ENCODE data around the gene RHEBL1.
A peak's percentile ranks its signal among the peaks of the same experiment; 100 is the strongest.

Gene RHEBL1

DNA sequence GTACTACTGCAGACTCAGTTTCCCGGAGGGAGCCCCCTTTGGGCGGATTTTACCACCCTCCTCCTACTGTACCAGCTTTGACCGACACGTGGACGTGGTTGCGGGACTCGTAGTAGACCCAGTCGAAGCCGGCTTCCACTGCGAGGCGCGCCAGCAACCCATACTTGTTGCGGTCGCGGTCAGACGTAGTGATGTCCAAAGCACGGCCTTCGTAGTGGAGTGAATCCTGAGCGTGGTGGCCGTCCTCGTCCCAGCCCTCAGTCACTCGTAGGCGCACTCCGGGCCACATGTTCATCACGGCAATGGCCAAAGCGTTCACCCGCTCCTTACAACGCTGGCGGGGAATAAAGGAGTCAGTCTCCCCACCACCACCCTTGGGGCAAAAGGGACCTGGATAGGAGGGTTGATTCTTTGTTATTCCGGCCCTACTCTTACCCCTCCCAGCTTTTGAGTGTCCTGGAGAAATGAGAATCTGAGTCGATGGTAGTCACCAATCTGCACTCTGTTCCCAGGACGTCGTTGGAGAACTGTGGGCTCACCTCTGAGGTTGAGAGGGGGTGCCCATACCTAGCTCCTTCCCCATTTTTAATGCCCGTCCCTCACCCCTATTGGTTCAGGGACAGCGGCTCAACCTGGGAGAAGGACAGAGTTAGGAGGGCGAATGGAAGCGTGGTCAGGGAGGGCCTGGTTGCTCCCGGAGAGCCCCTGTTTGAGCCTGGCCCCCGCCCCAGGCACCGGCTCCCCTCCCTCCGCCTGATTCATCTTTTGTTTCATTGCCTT, 21.5 kb upstream of the RHEBL1 start:
- DNase-seq (ENCODE audit: low read depth): no peak
- in situ Hi-C loops (cut with HindIII; ENCODE audit: low sequenced_read_pairs): no loop called here
- peak overlapping the region; percentile 28 for H3K4me3 ChIP-seq (ENCODE audit: low read depth, low read length)
- TF ChIP-seq, protein P1, sequence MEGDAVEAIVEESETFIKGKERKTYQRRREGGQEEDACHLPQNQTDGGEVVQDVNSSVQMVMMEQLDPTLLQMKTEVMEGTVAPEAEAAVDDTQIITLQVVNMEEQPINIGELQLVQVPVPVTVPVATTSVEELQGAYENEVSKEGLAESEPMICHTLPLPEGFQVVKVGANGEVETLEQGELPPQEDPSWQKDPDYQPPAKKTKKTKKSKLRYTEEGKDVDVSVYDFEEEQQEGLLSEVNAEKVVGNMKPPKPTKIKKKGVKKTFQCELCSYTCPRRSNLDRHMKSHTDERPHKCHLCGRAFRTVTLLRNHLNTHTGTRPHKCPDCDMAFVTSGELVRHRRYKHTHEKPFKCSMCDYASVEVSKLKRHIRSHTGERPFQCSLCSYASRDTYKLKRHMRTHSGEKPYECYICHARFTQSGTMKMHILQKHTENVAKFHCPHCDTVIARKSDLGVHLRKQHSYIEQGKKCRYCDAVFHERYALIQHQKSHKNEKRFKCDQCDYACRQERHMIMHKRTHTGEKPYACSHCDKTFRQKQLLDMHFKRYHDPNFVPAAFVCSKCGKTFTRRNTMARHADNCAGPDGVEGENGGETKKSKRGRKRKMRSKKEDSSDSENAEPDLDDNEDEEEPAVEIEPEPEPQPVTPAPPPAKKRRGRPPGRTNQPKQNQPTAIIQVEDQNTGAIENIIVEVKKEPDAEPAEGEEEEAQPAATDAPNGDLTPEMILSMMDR (IDR thresholded peaks at IDR 0.05; ENCODE audit: low read depth, low read length, missing control alignments): no peak

DNA sequence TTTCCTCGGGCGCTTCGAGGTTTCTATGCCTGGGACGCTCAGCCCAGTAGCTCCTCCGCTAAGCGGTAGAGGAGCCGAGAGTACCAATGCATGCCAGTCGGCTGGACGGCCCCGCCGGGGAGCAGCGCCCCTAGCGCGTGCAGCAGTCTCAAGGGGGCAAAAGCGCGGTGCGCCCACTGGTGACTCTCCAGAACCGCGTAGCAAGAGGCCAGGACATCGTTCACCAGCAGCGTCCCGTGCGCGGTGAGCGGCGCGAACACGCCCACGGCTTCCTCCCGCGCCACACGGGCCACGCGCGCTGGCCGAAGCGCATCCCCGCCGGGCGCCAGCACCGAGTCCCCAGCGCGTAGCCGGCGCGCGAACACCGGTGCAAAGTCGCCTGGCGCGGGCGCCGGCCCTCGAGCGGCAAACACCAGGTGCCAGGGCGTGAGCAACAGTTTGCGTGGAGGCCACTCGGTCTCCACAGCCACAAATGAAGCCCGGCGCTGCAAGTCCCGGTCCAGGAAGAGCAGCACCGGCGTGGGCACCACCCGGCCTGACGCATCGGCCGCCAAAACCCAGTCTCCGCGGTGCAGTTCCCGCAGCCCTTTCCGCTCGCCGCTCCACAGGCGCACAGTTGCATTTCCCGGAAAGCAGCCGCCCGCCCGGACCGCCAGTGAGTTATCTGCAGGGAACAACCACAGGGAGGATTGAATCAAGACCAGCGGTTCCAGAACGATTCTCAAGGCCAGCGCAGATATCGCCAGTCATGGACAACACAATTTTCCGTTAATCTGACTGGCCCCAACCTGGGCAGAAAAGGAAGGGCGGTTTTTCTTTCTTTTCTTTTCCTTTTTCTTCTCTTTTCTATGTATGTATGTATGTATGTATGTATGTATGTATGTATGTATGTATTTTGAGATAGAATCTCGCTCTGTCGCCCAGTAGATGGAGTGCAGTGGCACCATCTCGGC, 20.3 kb upstream of the RHEBL1 start:
- TF ChIP-seq, protein P1 (IDR thresholded peaks at IDR 0.05; ENCODE audit: low read depth, low read length, missing control alignments): peak; percentile 40
- no peak for DNase-seq (ENCODE audit: low read depth)
- peak overlapping the region; percentile 32 for H3K4me3 ChIP-seq (ENCODE audit: low read depth, low read length)
- in situ Hi-C loops (cut with HindIII; ENCODE audit: low sequenced_read_pairs): no loop called here

DNA sequence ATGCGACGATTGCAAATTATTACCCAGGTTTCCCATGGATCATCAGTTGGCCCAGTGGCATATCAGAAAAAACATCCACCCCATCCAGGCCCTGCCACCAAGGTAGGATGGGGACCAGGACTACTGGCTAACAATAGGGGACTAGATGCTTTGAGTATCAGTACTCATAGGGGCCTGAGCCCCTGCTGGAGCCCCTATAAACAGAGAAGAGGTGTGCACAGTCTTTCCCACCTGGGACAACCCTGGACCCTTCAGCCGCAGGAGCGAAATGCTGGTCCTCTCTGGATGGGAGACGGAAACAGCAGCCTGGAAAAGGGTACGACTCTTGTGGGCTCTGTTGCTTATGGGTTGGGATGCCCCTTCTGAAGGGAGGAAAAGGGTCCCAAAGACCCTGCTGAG, 19.2 kb upstream of the RHEBL1 start:
- H3K4me3 ChIP-seq (ENCODE audit: low read depth, low read length): no peak overlapping the region
- TF ChIP-seq, protein P1 (IDR thresholded peaks at IDR 0.05; ENCODE audit: low read depth, low read length, missing control alignments): no peak
- in situ Hi-C loops (cut with HindIII; ENCODE audit: low sequenced_read_pairs): no loop called here
- no peak for DNase-seq (ENCODE audit: low read depth)

DNA sequence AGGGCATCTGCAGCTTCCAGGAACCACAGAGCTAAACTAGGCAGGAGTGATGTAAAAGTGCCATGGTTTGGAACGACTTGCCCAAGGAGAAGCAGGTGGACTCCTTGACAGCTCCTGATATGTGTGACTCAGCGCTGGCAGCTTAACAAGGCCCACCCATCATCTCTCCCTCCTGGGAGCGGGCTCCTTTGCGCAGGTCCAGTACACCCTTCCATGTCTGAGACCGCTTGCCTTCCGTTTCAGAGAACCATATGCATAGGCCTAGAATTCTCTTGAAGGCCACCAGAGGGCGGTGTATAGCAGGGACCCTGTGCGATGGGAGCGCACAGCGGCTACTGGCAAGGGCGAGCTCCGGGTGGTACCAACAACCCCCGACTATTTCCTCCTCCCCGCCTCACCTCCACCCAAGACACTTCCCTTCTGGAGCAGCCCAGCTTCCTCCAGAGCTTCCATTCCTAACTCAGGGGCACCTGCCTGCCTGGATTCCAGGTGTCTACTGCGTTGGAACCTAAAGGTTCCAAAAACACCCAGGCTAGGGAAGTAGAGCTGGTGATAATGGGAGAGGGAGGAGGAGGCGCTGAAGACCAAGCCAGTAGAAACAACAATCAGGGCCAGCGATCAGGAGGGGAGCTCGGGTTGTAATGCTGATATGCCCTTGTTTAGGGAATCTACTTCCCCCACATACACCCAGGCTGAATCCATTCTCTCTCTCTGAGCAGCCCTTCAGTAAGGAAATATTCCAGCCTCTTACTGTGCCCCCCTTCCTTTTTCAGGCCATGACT, 18.6 kb upstream of the RHEBL1 start:
- peak; percentile 71 for DNase-seq (ENCODE audit: low read depth)
- TF ChIP-seq, protein P1 (IDR thresholded peaks at IDR 0.05; ENCODE audit: low read depth, low read length, missing control alignments): peak; percentile 87
- in situ Hi-C loops (cut with HindIII; ENCODE audit: low sequenced_read_pairs): no loop called here
- H3K4me3 ChIP-seq (ENCODE audit: low read depth, low read length): no peak overlapping the region

DNA sequence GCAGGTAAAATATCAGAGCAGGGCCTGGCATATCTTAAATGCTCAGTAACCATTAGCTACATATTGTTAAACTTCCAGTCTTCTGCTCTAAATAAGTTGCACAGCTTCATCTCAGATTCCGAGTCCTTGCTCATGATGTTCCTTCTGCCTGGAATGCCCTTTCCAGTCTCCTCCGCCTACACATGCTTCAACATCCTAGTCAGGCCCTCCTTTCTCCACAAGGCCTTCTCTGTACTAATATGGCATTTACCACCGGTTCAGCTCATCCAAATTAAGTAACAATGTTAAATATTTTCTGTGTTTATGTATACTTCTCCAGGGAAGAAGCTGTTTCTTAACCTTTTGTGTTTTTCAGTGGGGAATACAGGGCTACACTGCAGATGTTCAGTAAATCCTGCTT, 16.3 kb upstream of the RHEBL1 start:
- TF ChIP-seq, protein P1 (IDR thresholded peaks at IDR 0.05; ENCODE audit: low read depth, low read length, missing control alignments): no peak
- in situ Hi-C loops (cut with HindIII; ENCODE audit: low sequenced_read_pairs): no loop called here
- H3K4me3 ChIP-seq (ENCODE audit: low read depth, low read length): no peak overlapping the region
- no peak for DNase-seq (ENCODE audit: low read depth)

DNA sequence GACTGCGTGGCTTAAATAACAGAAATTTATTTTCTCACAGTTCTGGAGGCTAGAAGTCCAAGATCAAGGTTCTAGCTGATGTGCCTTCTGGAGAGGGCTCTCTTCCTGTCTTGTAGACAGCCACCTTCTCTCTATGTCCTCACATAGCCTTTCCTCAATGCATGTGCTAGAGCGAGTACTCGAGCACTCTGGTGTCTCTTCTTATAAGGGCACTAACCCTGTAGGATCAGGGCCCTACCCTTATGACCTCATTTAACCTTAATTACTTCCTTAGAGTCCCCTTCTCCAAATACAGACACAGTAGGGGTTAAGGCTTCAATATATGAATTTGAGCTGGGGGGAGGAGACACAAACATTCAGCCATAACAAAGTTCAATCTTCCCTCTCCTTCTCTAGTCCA, 14.7 kb upstream of the RHEBL1 start:
- DNase-seq (ENCODE audit: low read depth): no peak
- in situ Hi-C loops (cut with HindIII; ENCODE audit: low sequenced_read_pairs): no loop called here
- no peak overlapping the region for H3K4me3 ChIP-seq (ENCODE audit: low read depth, low read length)
- TF ChIP-seq, protein P1 (IDR thresholded peaks at IDR 0.05; ENCODE audit: low read depth, low read length, missing control alignments): no peak

Data from astrocyte of the cerebellum (primary cell).